Measurements from ENCODE around the gene MUC15.
"Not testable (repeated sequence)": the region's sequence is repeated elsewhere in the genome, so short reads cannot be mapped to it uniquely, and the experiment has no call there.

The MUC15 gene

GRCh38 chr11:26571861-26572654 is at the start of gene MUC15:
Gene MUC15 (minus strand): TSS chr11:26572263. CDS start chr11:26567094, 5,169 bp downstream.
- no peak for DNase-seq (ENCODE audit: low read depth in 2 of 2)

- no peak for DNase-seq (ENCODE audit: low read depth in 2 of 2)
These were observed 49.1 kb upstream of the MUC15 start for GRCh38 chr11:26621132-26621531.

GRCh38 chr11:26620282-26621045 is 48.4 kb upstream of the MUC15 start:
- DNase-seq (ENCODE audit: low read depth in 2 of 2): no peak

- DNase-seq (ENCODE audit: low read depth in 2 of 2): no peak
These were observed 46.4 kb upstream of the MUC15 start for GRCh38 chr11:26618441-26618840.

- no peak for DNase-seq (ENCODE audit: low read depth in 2 of 2)
These were observed 41.7 kb upstream of the MUC15 start for GRCh38 chr11:26613759-26614158.

GRCh38 chr11:26608507-26609146 is 36.6 kb upstream of the MUC15 start:
- DNase-seq (ENCODE audit: low read depth in 2 of 2): no peak

GRCh38 chr11:26607725-26608506 is 35.9 kb upstream of the MUC15 start:
- DNase-seq (ENCODE audit: low read depth in 2 of 2): no peak

- DNase-seq (ENCODE audit: low read depth in 2 of 2): no peak
These were observed 27.9 kb upstream of the MUC15 start for GRCh38 chr11:26599876-26600434.

GRCh38 chr11:26599425-26599824 is 27.4 kb upstream of the MUC15 start:
- no peak for DNase-seq (ENCODE audit: low read depth in 2 of 2)

- no peak for DNase-seq (ENCODE audit: low read depth in 2 of 2)
These were observed 25.8 kb upstream of the MUC15 start for GRCh38 chr11:26597899-26598298.

GRCh38 chr11:26597049-26597689 is 25.1 kb upstream of the MUC15 start:
- DNase-seq (ENCODE audit: low read depth in 2 of 2): not testable (repeated sequence)

GRCh38 chr11:26595207-26595865 is 23.3 kb upstream of the MUC15 start:
- not testable (repeated sequence) for DNase-seq (ENCODE audit: low read depth in 2 of 2)

- no peak for DNase-seq (ENCODE audit: low read depth in 2 of 2)
These were observed 21.6 kb upstream of the MUC15 start for GRCh38 chr11:26593691-26594090.

- no peak for DNase-seq (ENCODE audit: low read depth in 2 of 2)
These were observed 15.0 kb upstream of the MUC15 start for GRCh38 chr11:26587073-26587472.

- no peak for DNase-seq (ENCODE audit: low read depth in 2 of 2)
These were observed 12.8 kb upstream of the MUC15 start for GRCh38 chr11:26584818-26585217.

GRCh38 chr11:26583550-26583949 is 11.5 kb upstream of the MUC15 start:
- no peak for DNase-seq (ENCODE audit: low read depth in 2 of 2)

GRCh38 chr11:26580929-26581328 is 8.9 kb upstream of the MUC15 start:
- no peak for DNase-seq (ENCODE audit: low read depth in 2 of 2)

GRCh38 chr11:26579683-26580082 is 7.6 kb upstream of the MUC15 start:
- no peak for DNase-seq (ENCODE audit: low read depth in 2 of 2)

- no peak for DNase-seq (ENCODE audit: low read depth in 2 of 2)
These were observed 7.1 kb upstream of the MUC15 start for GRCh38 chr11:26578998-26579661.

- DNase-seq (ENCODE audit: low read depth in 2 of 2): no peak
These were observed 3.9 kb upstream of the MUC15 start for GRCh38 chr11:26575946-26576345.

Data from stimulated activated CD4-positive, alpha-beta T cell treated with anti-CD3 and anti-CD28 coated beads, Interleukin-15, amount 100 ng/mL, for 48 hours (primary cell).